ENCODE measurements around the gene CNPY1. TPM values are rescaled to one million over a fixed set of nuclear protein-coding genes. Genes with fewer than 3 reads are reported as not detected.

CNPY1 gene
- total RNA-seq, 1 donor: not detected

DNA sequence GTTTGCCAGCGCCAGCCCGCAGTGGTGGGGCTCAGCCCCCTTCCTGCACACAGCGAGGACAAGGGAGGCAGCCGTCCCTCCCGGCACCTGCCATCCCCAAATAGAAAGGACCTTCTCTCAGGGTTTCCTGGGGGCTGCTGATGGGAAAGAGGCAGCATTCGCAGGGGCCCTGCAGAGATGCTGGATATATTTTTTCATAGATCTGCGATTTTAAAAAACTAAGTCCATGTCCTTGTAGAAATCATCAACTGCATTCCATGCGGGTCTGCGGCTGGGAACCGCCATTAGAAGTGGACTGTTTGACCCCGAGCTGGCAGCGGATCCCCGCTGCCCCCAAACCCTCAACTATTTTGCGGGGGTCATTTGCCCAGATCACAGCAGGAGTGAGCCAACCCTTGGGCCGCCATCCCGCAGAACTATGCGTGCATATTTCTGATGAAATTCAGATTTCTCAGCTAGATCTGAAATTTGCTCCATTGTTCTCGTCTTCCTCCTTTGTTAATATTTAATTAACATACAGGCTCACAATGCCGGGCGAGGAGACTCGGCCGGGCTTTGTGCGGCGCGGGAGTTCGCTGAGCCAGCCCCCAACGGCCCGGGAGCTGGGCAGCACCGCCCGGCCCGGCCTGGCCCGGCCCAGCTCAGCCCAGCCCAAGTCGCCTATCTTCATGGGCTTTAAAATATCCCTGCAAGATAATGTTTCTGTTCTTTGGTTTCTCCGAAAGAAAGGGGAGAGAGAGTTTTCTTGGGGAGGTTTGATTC lies 86.5 kb downstream of the CNPY1 start:
- no peak for DNase-seq (ENCODE audit: low read depth)
- H3K4me3 ChIP-seq (ENCODE audit: low read depth, low read length): no peak overlapping the region
- TF ChIP-seq, protein P1, sequence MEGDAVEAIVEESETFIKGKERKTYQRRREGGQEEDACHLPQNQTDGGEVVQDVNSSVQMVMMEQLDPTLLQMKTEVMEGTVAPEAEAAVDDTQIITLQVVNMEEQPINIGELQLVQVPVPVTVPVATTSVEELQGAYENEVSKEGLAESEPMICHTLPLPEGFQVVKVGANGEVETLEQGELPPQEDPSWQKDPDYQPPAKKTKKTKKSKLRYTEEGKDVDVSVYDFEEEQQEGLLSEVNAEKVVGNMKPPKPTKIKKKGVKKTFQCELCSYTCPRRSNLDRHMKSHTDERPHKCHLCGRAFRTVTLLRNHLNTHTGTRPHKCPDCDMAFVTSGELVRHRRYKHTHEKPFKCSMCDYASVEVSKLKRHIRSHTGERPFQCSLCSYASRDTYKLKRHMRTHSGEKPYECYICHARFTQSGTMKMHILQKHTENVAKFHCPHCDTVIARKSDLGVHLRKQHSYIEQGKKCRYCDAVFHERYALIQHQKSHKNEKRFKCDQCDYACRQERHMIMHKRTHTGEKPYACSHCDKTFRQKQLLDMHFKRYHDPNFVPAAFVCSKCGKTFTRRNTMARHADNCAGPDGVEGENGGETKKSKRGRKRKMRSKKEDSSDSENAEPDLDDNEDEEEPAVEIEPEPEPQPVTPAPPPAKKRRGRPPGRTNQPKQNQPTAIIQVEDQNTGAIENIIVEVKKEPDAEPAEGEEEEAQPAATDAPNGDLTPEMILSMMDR (IDR thresholded peaks at IDR 0.05; ENCODE audit: insufficient read depth, low read depth, low read length): no peak

GRCh38 chr7:155458878-155459699 lies 87.3 kb downstream of the CNPY1 start:
- DNase-seq (ENCODE audit: low read depth): no peak
- TF ChIP-seq, protein P1 (IDR thresholded peaks at IDR 0.05; ENCODE audit: insufficient read depth, low read depth, low read length): no peak
- H3K4me3 ChIP-seq (ENCODE audit: low read depth, low read length): no peak overlapping the region

- peak within 1 kb of the TSS; percentile 57 for H3K4me3 ChIP-seq (ENCODE audit: low read depth, low read length)
- no peak for DNase-seq (ENCODE audit: low read depth)
- TF ChIP-seq, protein P1 (IDR thresholded peaks at IDR 0.05; ENCODE audit: insufficient read depth, low read depth, low read length): no peak
Measured at GRCh38 chr7:155458111-155458877, 88.1 kb downstream of the CNPY1 start, which contains the start of gene EN2. EN2 (plus strand) TSS chr7:155458129; CDS start chr7:155458378, 249 bp downstream.

DNA sequence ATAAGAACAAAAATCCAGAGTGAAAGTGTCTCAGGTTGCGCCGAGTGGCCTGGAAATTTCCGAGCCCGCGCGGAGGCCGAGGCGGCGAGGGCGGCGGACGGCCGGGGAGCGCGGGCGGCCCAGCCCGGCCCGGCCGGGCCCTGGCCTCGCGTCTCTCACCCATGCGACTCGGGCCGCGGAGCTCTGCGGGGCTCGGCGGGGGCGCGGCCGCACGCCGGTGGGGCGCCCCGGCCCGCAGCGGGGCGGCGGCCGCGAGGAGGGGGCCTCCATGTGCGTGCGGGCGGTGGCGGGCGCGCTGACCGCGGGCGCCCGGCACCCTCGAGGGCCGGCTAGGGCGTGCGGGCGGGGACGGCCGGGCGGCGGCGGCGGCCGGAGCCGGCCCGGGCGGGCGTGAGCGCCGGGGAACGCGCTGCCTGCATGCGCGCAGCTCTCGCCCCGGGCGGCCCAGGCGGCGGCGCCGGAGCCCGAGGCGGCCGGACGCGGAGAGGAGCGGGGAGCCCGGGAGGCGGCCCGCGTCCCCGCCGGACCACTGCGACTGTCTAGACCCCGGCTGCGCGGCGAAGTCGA lies 88.7 kb downstream of the CNPY1 start:
- TF ChIP-seq, protein P1 (IDR thresholded peaks at IDR 0.05; ENCODE audit: insufficient read depth, low read depth, low read length): no peak
- no peak for DNase-seq (ENCODE audit: low read depth)
- H3K4me3 ChIP-seq (ENCODE audit: low read depth, low read length): peak overlapping the region; percentile 57

DNA sequence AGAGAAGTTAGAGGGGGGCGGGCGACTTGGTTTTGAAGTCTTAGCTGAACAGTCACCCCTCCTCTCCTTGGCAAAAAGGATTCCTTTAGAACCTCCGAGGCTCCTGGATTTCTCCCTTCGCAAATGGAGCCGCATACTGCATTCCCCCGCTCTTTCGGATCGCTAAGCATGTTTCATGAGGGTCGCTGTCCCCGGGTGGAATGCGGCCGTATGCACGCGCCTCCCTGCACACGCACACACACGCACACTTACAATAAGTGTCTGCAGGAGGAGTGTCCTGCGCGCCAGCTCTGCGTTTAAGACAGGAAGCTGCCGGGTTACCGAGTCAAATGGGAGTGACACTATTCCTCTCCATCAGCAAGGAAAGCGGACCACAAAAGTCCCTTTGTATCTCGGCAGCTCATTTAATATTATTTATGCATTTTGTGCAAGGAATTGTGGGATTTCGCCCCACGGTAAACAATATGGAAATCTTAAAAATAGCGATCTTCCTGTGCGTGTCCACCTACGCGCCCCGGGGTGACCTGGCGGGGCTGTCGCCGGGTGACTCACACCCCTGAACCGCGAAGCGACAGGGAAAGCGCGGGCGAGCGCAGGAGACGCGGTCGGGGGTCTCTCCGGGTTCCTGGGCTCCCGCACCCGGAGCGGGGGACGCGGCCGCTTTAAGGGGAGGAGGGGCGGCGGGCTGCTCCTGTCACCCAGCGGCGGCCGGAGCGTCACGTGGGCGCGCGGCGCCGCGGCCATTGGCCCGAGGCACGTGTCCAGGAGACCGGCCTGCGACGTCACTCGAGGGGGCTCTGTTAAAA lies 89.4 kb downstream of the CNPY1 start:
- peak; percentile 50 for DNase-seq (ENCODE audit: low read depth)
- H3K4me3 ChIP-seq (ENCODE audit: low read depth, low read length): peak overlapping the region; percentile 57
- TF ChIP-seq, protein P1 (IDR thresholded peaks at IDR 0.05; ENCODE audit: insufficient read depth, low read depth, low read length): no peak

Data from fibroblast of villous mesenchyme (primary cell).